HepG2 (cell line): ENCODE measurements around the gene KCNA1. TPM values are rescaled to one million over a fixed set of nuclear protein-coding genes. Genes with fewer than 3 reads are reported as not detected.

Experiments
- ATAC-seq: fragments of 200-7000 bp; cut with Tn5 transposase; 3 replicates; pipeline ENCODE4 v1.9.1; 2020; ENCODE audit warnings: mild to moderate bottlenecking, moderate library complexity
- BruUV-seq: library from RNA; stranded (reverse); fragments of 400-500 nt; replicated peaks from 2 replicates; lab custom pipeline; 2021; lab: Mats Ljungman, UMichigan
- CTCF ChIA-PET: fragments of 300-600 bp; formaldehyde crosslinking; extraction: SDS; loops from one replicate; lab custom pipeline; 2021; ENCODE audit warnings: low total read pairs, inconsistent platforms, low intra/inter-chr PET ratio; lab: Yijun Ruan, JAX
- POLR2A ChIA-PET: fragments of 350-600 bp; sonication (Branson Sonifier 250); formaldehyde crosslinking; loops from one replicate; lab custom pipeline; 2020; ENCODE audit warnings: antibody characterized with exemption, inconsistent platforms; lab: Yijun Ruan, JAX
- DNase-seq: peaks from one replicate; pipeline ENCODE4 v3.0.0-alpha.2; 2015; ENCODE audit warnings: low spot score
- FAIRE-seq: peaks from 3 replicates; lab custom pipeline; 2011; peaks lifted over from hg19 to GRCh38; lab: Jason Lieb, UNC
- H2AFZ ChIP-seq: one replicate; pipeline ENCODE4 v1.6.1; 2011; ENCODE audit warnings: low read length, inconsistent platforms
- H3K27ac ChIP-seq: fragments of 300-600 bp; 3 replicates; pipeline ENCODE4 v1.8.0; 2011; ENCODE audit warnings: mixed run types, mild to moderate bottlenecking, mixed read lengths, low read length, inconsistent platforms; ENCODE audit not compliant: insufficient read depth; ENCODE audit errors: extremely low read length
- H3K27me3 ChIP-seq, 2 experiments: fragments of 200-600 bp in 1 of 2; 2 replicates in 1 of 2; 3 replicates in 1 of 2; pipeline versions ENCODE4 v1.6.0 to v1.8.0; 2011; ENCODE audit warnings: low read length in 2 of 2, mild to moderate bottlenecking in 2 of 2, moderate library complexity in 2 of 2, inconsistent platforms in 1 of 2; ENCODE audit not compliant: insufficient read depth in 2 of 2, control insufficient read depth in 1 of 2
- H3K36me3 ChIP-seq, 2 experiments: fragments of 200-600 bp in 1 of 2; replicated peaks in 1 of 2; 2 replicates in 1 of 2; 3 replicates in 1 of 2; pipeline versions ENCODE4 v1.5.1 to v1.8.0; 2011; ENCODE audit warnings: low read length in 2 of 2, inconsistent platforms in 1 of 2; ENCODE audit not compliant: insufficient read depth in 2 of 2, control insufficient read depth in 1 of 2
- H3K4me1 ChIP-seq: 2 replicates; pipeline ENCODE4 v1.5.1; 2012; ENCODE audit warnings: low read length, inconsistent platforms; ENCODE audit not compliant: insufficient read depth
- H3K4me2 ChIP-seq: 2 replicates; pipeline ENCODE4 v1.6.0; 2011; ENCODE audit warnings: low read depth, low read length, inconsistent platforms
- H3K4me3 ChIP-seq, 3 experiments: fragments of 200-600 bp in 1 of 3; sonication (generic), shearing (Covaris generic) in 1 of 3; replicated peaks in 1 of 3; 2 replicates each; pipeline ENCODE4 v1.5.1; 2011 to 2016; ENCODE audit warnings: low read length in 3 of 3, inconsistent platforms in 2 of 3, low read depth in 2 of 3, mild to moderate bottlenecking in 2 of 3, control low read depth in 1 of 3, mixed read lengths in 1 of 3; ENCODE audit not compliant: insufficient read depth in 1 of 3
- H3K79me2 ChIP-seq: one replicate; pipeline ENCODE4 v1.6.1; 2011; ENCODE audit warnings: low read length, inconsistent platforms; ENCODE audit not compliant: insufficient read depth
- H3K9ac ChIP-seq: 2 replicates; pipeline ENCODE4 v1.6.0; 2011; ENCODE audit warnings: mild to moderate bottlenecking, low read depth, low read length, inconsistent platforms; ENCODE audit not compliant: insufficient read depth
- H3K9me3 ChIP-seq: 2 replicates; pipeline ENCODE4 v1.5.1; 2012; ENCODE audit warnings: mild to moderate bottlenecking, low read length
- H4K20me1 ChIP-seq: 2 replicates; pipeline ENCODE4 v1.6.0; 2011; ENCODE audit warnings: inconsistent platforms, mild to moderate bottlenecking, low read length, moderate library complexity; ENCODE audit not compliant: insufficient read depth
- GATAD1 ChIP-seq: IDR thresholded peaks from 2 replicates; pipeline ENCODE4 v1.6.1; 2016; ENCODE audit warnings: missing genetic modification reagents, missing compliant biosample characterization
- ISL2 ChIP-seq: sonication (generic); formaldehyde crosslinking; IDR thresholded peaks from 2 replicates; pipeline ENCODE4 v1.5.0; 2020; ENCODE audit warnings: missing genetic modification reagents
- MLLT10 ChIP-seq: sonication (generic); formaldehyde crosslinking; IDR thresholded peaks from 2 replicates; pipeline ENCODE4 v1.4.0; 2020; ENCODE audit warnings: missing genetic modification reagents
- MTF2 ChIP-seq: sonication (generic); formaldehyde crosslinking; IDR thresholded peaks from 2 replicates; pipeline ENCODE4 v1.5.0; 2020; ENCODE audit warnings: missing genetic modification reagents, borderline replicate concordance
- NR2C2 ChIP-seq: sonication (generic); formaldehyde crosslinking; IDR thresholded peaks from 2 replicates; pipeline ENCODE4 v1.4.0; 2020; ENCODE audit warnings: missing genetic modification reagents, mild to moderate bottlenecking, moderate library complexity, borderline replicate concordance
- NR3C1 ChIP-seq: sonication (generic); formaldehyde crosslinking; IDR thresholded peaks from 2 replicates; pipeline ENCODE4 v1.4.0; 2020; ENCODE audit warnings: missing genetic modification reagents
- PITX1 ChIP-seq: sonication (generic); formaldehyde crosslinking; IDR thresholded peaks from 2 replicates; pipeline ENCODE4 v1.5.1; 2020; ENCODE audit warnings: mild to moderate bottlenecking, missing genetic modification reagents
- RARA ChIP-seq: IDR thresholded peaks from 2 replicates; pipeline ENCODE4 v1.6.1; 2016; ENCODE audit warnings: missing genetic modification reagents, missing compliant biosample characterization
- TSC22D2 ChIP-seq: sonication (generic); formaldehyde crosslinking; IDR thresholded peaks from 2 replicates; pipeline ENCODE4 v1.5.1; 2020; ENCODE audit warnings: missing genetic modification reagents, mild to moderate bottlenecking, borderline replicate concordance
- ZNF20 ChIP-seq: sonication (generic); formaldehyde crosslinking; IDR thresholded peaks from 2 replicates; pipeline ENCODE4 v1.4.0; 2020; ENCODE audit warnings: mild to moderate bottlenecking, moderate library complexity, missing genetic modification reagents
- ZNF484 ChIP-seq: sonication (generic); formaldehyde crosslinking; IDR thresholded peaks from 2 replicates; pipeline ENCODE4 v1.5.1; 2020; ENCODE audit warnings: mild to moderate bottlenecking, low read depth, missing genetic modification reagents, borderline replicate concordance
- ZNF557 ChIP-seq: sonication (generic); formaldehyde crosslinking; IDR thresholded peaks from 2 replicates; pipeline ENCODE4 v1.4.0; 2020; ENCODE audit warnings: missing genetic modification reagents
- ZNF558 ChIP-seq: sonication (generic); formaldehyde crosslinking; IDR thresholded peaks from 2 replicates; pipeline ENCODE4 v1.9.0; 2022; ENCODE audit warnings: mild to moderate bottlenecking, missing genetic modification reagents, borderline replicate concordance
- ZNF766 ChIP-seq: sonication (generic); formaldehyde crosslinking; IDR thresholded peaks from 2 replicates; pipeline ENCODE4 v1.5.0; 2020; ENCODE audit warnings: missing genetic modification reagents, borderline replicate concordance
- ZNF784 ChIP-seq: sonication (generic); formaldehyde crosslinking; IDR thresholded peaks from 2 replicates; pipeline ENCODE4 v1.5.1; 2020; ENCODE audit warnings: missing genetic modification reagents, mild to moderate bottlenecking, borderline replicate concordance
- ZNF891 ChIP-seq: sonication (generic); formaldehyde crosslinking; IDR thresholded peaks from 2 replicates; pipeline ENCODE4 v1.5.0; 2020; ENCODE audit warnings: mild to moderate bottlenecking, missing genetic modification reagents
- WGBS: methylation state at CpG from one replicate; pipeline ENCODE4 v1.1.6; 2017; ENCODE audit warnings: low lambda C conversion rate; 5-methylcytosine and 5-hydroxymethylcytosine counted together
- in situ Hi-C: cut with HindIII; loops from 2 replicates; pipeline ENCODE4 v1.10.0; 2017; ENCODE audit warnings: low pct_unique_long_range_greater_than_20kb; ENCODE audit not compliant: extremely low pct_ligation_motif_present
- intact Hi-C: fragments of 100-400 bp; cut with micrococcal nuclease; formaldehyde crosslinking; loops from one replicate; pipeline ENCODE4 v1.10.0; 2022; ENCODE audit not compliant: unreplicated experiment
- polyA plus RNA-seq, 8 experiments: library from polyadenylated mRNA; depleted of rRNA in 3 of 8; stranded (reverse) in 7 of 8; unstranded in 1 of 8; fragments of >200 nt; fragmentation: Illumina TruSeq in 4 of 8; extraction: Trizol in 4 of 8; gene quantifications; 2 replicates each; pipeline versions ENCODE4 v1.2.1 to v1.2.3, GENCODE V29; 2011 to 2016; ENCODE audit warnings: low read depth in 4 of 8, missing spikeins in 1 of 8, mixed read lengths in 1 of 8; ENCODE audit not compliant: insufficient read depth in 1 of 8
- total RNA-seq, 5 experiments: library from RNA; depleted of rRNA; stranded (reverse); fragments of >200 nt; fragmentation: Illumina TruSeq; extraction: Trizol; gene quantifications; 2 replicates each; pipeline ENCODE4 v1.2.3, GENCODE V29; 2016; ENCODE audit warnings: low read depth in 1 of 5

The KCNA1 gene
- total and polyA plus RNA-seq, 2 of the 13 experiments (the other 11 are each of a cell fraction or from before 2014, with no cell fraction given) = not detected

GRCh38 chr12:4939418-4940023, 29.8 kb downstream of the KCNA1 start:
- no peaks in the 10 kb centered on the region for H3K9me3 ChIP-seq
- H3K27me3 ChIP-seq = peaks cover 0 to 13% of the 10 kb centered on the region in 2 experiments; a peak in 2 of 5 replicates
- FAIRE-seq (no peak), DNase-seq (no peak), ATAC-seq (no peak)
- intact Hi-C loops (no loop called here), in situ Hi-C loops (no loop called here)
- ChIA-PET CTCF (no interaction called here), POLR2A (no interaction called here)
- no peak overlapping the region for H3K9ac ChIP-seq
- H3K79me2 ChIP-seq = no peaks in the 10 kb centered on the region
- no peak overlapping the region for H2AFZ ChIP-seq
- no peak overlapping the region for H3K4me2 ChIP-seq
- no peaks in the 10 kb centered on the region for H3K36me3 ChIP-seq
- 32% methylated on average over 16 of the region's 16 CpGs for WGBS
- H3K27ac ChIP-seq = no peak overlapping the region
- no peaks in the 10 kb centered on the region for H3K4me1 ChIP-seq
- H4K20me1 ChIP-seq = no peaks in the 10 kb centered on the region
- BruUV-seq = no TSS peak
- H3K4me3 ChIP-seq = no peak overlapping the region
- TF ChIP-seq MTF2 (CRISPR knock-in tag) = no peak
- TF ChIP-seq TSC22D2 (CRISPR knock-in tag) = no peak
- TF ChIP-seq ZNF484 (CRISPR knock-in tag) = no peak
- TF ChIP-seq ISL2 = no peak
- no peak for TF ChIP-seq NR2C2 (CRISPR knock-in tag)
- TF ChIP-seq RARA = no peak
- TF ChIP-seq ZNF766 (CRISPR knock-in tag) = no peak
- no peak for TF ChIP-seq GATAD1 (CRISPR knock-in tag)
- TF ChIP-seq PITX1 (CRISPR knock-in tag) = no peak
- TF ChIP-seq ZNF20 = no peak
- TF ChIP-seq ZNF557 (CRISPR knock-in tag) = no peak
- no peak for TF ChIP-seq ZNF891 (CRISPR knock-in tag)
- no peak for TF ChIP-seq NR3C1 (CRISPR knock-in tag)
- no peak for TF ChIP-seq MLLT10 (CRISPR knock-in tag)
- no peak for TF ChIP-seq ZNF558 (CRISPR knock-in tag)
- no peak for TF ChIP-seq ZNF784 (CRISPR knock-in tag)
